ENCODE measurements around the gene GUCD1. TPM values are rescaled to one million over a fixed set of nuclear protein-coding genes. Genes with fewer than 3 reads are reported as not detected.

GUCD1 gene
- total RNA-seq, 1 experiment from 2014 or later: 48.7 TPM

GRCh38 chr22:24576778-24577177, 21.8 kb upstream of the GUCD1 start (continued):
- no peak for TF ChIP-seq POLR2A (IDR thresholded peaks at IDR 0.05; ENCODE audit: borderline replicate concordance, extremely low read depth, insufficient read depth, insufficient read length)

DNA sequence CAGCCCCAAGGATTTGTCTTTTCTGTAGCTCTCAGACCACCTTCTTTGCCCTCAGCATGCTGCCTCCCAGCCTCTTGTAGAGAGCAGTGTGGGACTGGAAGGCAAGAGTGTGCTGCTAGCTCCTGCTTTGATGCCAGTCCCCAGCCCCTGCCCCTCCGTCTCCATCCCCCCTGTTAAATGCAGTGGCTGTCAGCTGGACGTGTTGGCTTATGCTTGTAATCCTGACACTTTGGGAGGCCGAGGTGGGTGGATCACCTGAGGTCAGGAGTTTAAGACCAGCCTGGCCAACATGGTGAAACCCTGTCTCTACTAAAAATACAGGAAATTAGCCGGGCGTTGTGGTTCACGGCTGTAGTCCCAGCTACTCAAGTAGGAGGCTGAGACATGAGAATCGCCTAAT, 16.3 kb upstream of the GUCD1 start:
- H3K27ac ChIP-seq (ENCODE audit: low read depth, low read length): no peak overlapping the region
- H2AFZ ChIP-seq (ENCODE audit: low read depth, low read length, poor library complexity, severe bottlenecking): no peak overlapping the region
- ATAC-seq (no peak), DNase-seq (ENCODE audit: low read depth, low spot score) (no peak)
- POLR2A ChIA-PET: no interaction called here
- peaks cover 45 to 51% of the 10 kb centered on the region in 2 experiments for H3K36me3 ChIP-seq (ENCODE audit: control insufficient read depth in 1 of 2, insufficient read depth in 2 of 2, low read length in 2 of 2)
- RAD21 ChIA-PET (ENCODE audit: low non-redundant PET in 1 of 2, low total read pairs in 2 of 2, uncharacterized antibody in 2 of 2, unreplicated experiment in 2 of 2): no interaction called here
- no TSS peak for BruUV-seq (replicated peaks)
- no peaks in the 10 kb centered on the region for H3K4me1 ChIP-seq (ENCODE audit: control insufficient read depth in 1 of 2, insufficient read depth in 2 of 2, low read length in 2 of 2)
- no peaks in the 10 kb centered on the region; the same call in 1 of the 2 replicates for H4K20me1 ChIP-seq (ENCODE audit: insufficient read depth)
- no peak overlapping the region for H3K4me2 ChIP-seq (ENCODE audit: low read length)
- intact Hi-C loops (cut with micrococcal nuclease): no loop called here
- H3K9me3 ChIP-seq (ENCODE audit: control insufficient read depth in 1 of 2, insufficient read depth in 1 of 2, low read depth in 1 of 2, low read length in 2 of 2): no peaks in the 10 kb centered on the region
- peaks cover 44% of the 10 kb centered on the region for H3K79me2 ChIP-seq (ENCODE audit: insufficient read depth, low read length)
- H3K4me3 ChIP-seq (replicated peaks in 1 of 2; ENCODE audit: low read depth in 1 of 2, low read length in 2 of 2): no peak overlapping the region
- CTCF ChIA-PET: no interaction called here
- TF ChIP-seq POLR2AphosphoS5 (IDR thresholded peaks at IDR 0.05; ENCODE audit: low read depth, low read length) (no peak), ELF1 (IDR thresholded peaks at IDR 0.05; ENCODE audit: borderline replicate concordance, low read depth) (no peak), JUND (IDR thresholded peaks at IDR 0.05) (no peak), SIN3A (IDR thresholded peaks at IDR 0.05; ENCODE audit: low read depth) (no peak), SP1 (IDR thresholded peaks at IDR 0.05; ENCODE audit: low read depth) (no peak)
- TF ChIP-seq, protein P1, sequence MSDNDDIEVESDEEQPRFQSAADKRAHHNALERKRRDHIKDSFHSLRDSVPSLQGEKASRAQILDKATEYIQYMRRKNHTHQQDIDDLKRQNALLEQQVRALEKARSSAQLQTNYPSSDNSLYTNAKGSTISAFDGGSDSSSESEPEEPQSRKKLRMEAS (IDR thresholded peaks at IDR 0.05): no peak
- no peak overlapping the region for H3K9ac ChIP-seq (ENCODE audit: low read length)
- no peaks in the 10 kb centered on the region for H3K27me3 ChIP-seq (ENCODE audit: insufficient read depth, low read length)
- no peaks in the 10 kb centered on the region for H3K9me2 ChIP-seq (ENCODE audit: insufficient read depth)

- no peak for ATAC-seq
- ChIA-PET CTCF (no interaction called here), POLR2A (no interaction called here), RAD21 (ENCODE audit: low non-redundant PET in 1 of 2, low total read pairs in 2 of 2, uncharacterized antibody in 2 of 2, unreplicated experiment in 2 of 2) (no interaction called here)
- intact Hi-C loops (cut with micrococcal nuclease): no loop called here
- Histone ChIP-seq H3K27me3 (ENCODE audit: insufficient read depth, low read length) (no peaks in the 10 kb centered on the region), H3K4me2 (ENCODE audit: low read length) (no peak overlapping the region), H3K79me2 (ENCODE audit: insufficient read depth, low read length) (peaks cover 80% of the 10 kb centered on the region), H2AFZ (ENCODE audit: low read depth, low read length, poor library complexity, severe bottlenecking) (no peak overlapping the region), H3K9me3 (ENCODE audit: control insufficient read depth in 1 of 2, insufficient read depth in 1 of 2, low read depth in 1 of 2, low read length in 2 of 2) (no peaks in the 10 kb centered on the region), H3K9ac (ENCODE audit: low read length) (no peak overlapping the region), H3K27ac (ENCODE audit: low read depth, low read length) (no peak overlapping the region), H4K20me1 (ENCODE audit: insufficient read depth) (peaks cover 3% of the 10 kb centered on the region; the same call in 1 of the 2 replicates), H3K36me3 (ENCODE audit: control insufficient read depth in 1 of 2, insufficient read depth in 2 of 2, low read length in 2 of 2) (peaks cover 34 to 36% of the 10 kb centered on the region in 2 experiments), H3K4me3 (replicated peaks in 1 of 2; ENCODE audit: low read depth in 1 of 2, low read length in 2 of 2) (no peak overlapping the region), H3K9me2 (ENCODE audit: insufficient read depth) (no peaks in the 10 kb centered on the region), H3K4me1 (ENCODE audit: control insufficient read depth in 1 of 2, insufficient read depth in 2 of 2, low read length in 2 of 2) (no peaks in the 10 kb centered on the region)
- no TSS peak for BruUV-seq (replicated peaks)
- DNase-seq (ENCODE audit: low read depth, low spot score): no peak
- TF ChIP-seq ZNF274 (IDR thresholded peaks at IDR 0.05; ENCODE audit: low read depth, low read length): no peak
- TF ChIP-seq ELF1 (IDR thresholded peaks at IDR 0.05; ENCODE audit: borderline replicate concordance, low read depth): no peak
- TF ChIP-seq SIN3A (IDR thresholded peaks at IDR 0.05; ENCODE audit: low read depth): no peak
- TF ChIP-seq POLR2AphosphoS5 (IDR thresholded peaks at IDR 0.05; ENCODE audit: low read depth, low read length): no peak
- TF ChIP-seq TCF7L2 (IDR thresholded peaks at IDR 0.05; ENCODE audit: borderline replicate concordance, extremely low read depth, insufficient read depth, insufficient read length): no peak
- no peak for TF ChIP-seq JUND (IDR thresholded peaks at IDR 0.05)
- TF ChIP-seq FOSL1 (IDR thresholded peaks at IDR 0.05; ENCODE audit: low read depth): no peak
- TF ChIP-seq POLR2A (IDR thresholded peaks at IDR 0.05; ENCODE audit: borderline replicate concordance, extremely low read depth, insufficient read depth, insufficient read length): no peak
- no peak for TF ChIP-seq CEBPB (IDR thresholded peaks at IDR 0.05; ENCODE audit: low read depth)
- no peak for TF ChIP-seq ATF3 (IDR thresholded peaks at IDR 0.05)
- no peak for TF ChIP-seq SP1 (IDR thresholded peaks at IDR 0.05; ENCODE audit: low read depth)
- TF ChIP-seq CTCF (IDR thresholded peaks at IDR 0.05 in 2 of 3, conservative IDR thresholded peaks at IDR 0.05 in 1 of 3; ENCODE audit: borderline replicate concordance in 1 of 3, insufficient read depth in 1 of 3, low read depth in 2 of 3, low read length in 2 of 3): no peak
- no peak for TF ChIP-seq ZBTB33 (IDR thresholded peaks at IDR 0.05; ENCODE audit: extremely low read depth, insufficient replicate concordance, low read length)
Measured at GRCh38 chr22:24567668-24568067, 12.7 kb upstream of the GUCD1 start.
